Loucy (cell line): ENCODE results near the gene HBQ1.
A peak's percentile ranks its signal among the peaks of the same experiment; 100 is the strongest.

Experiments used
- H2AFZ ChIP-seq: fragments of 200-600 bp; sonication (generic); 2 replicates; pipeline ENCODE4 v1.6.0; 2016; ENCODE audit warnings: antibody characterized with exemption, mild to moderate bottlenecking, low read length, moderate library complexity
- H3F3A ChIP-seq: fragments of 200-600 bp; 2 replicates; pipeline ENCODE4 v1.6.0; 2016; ENCODE audit warnings: antibody characterized with exemption, low read depth, mild to moderate bottlenecking
- H3K27me3 ChIP-seq: fragments of 200-600 bp; sonication (generic); 2 replicates; pipeline ENCODE4 v1.6.1; 2014; ENCODE audit warnings: low read length, mild to moderate bottlenecking; ENCODE audit not compliant: insufficient read depth, poor library complexity, severe bottlenecking
- H3K36me3 ChIP-seq: fragments of 200-600 bp; sonication (generic); 2 replicates; pipeline ENCODE4 v1.6.1; 2016; ENCODE audit warnings: low read length; ENCODE audit not compliant: insufficient read depth
- H3K4me1 ChIP-seq: fragments of 200-600 bp; sonication (generic); 2 replicates; pipeline ENCODE4 v1.5.1; 2014; ENCODE audit warnings: low read length, mild to moderate bottlenecking; ENCODE audit not compliant: insufficient read depth, poor library complexity, severe bottlenecking
- H3K4me2 ChIP-seq: fragments of 200-600 bp; sonication (generic); 2 replicates; pipeline ENCODE4 v1.6.0; 2014; ENCODE audit warnings: antibody characterized with exemption, low read length, low read depth, mild to moderate bottlenecking; ENCODE audit not compliant: poor library complexity, severe bottlenecking
- H3K4me3 ChIP-seq: fragments of 200-600 bp; sonication (generic); 2 replicates; pipeline ENCODE4 v1.5.1; 2014; ENCODE audit warnings: low read length, mild to moderate bottlenecking, mixed read lengths; ENCODE audit not compliant: poor library complexity, severe bottlenecking
- H3K79me2 ChIP-seq: fragments of 200-600 bp; sonication (generic); 2 replicates; pipeline ENCODE4 v1.6.1; 2014; ENCODE audit warnings: low read length; ENCODE audit not compliant: insufficient read depth
- H3K9ac ChIP-seq: fragments of 200-600 bp; sonication (generic); 2 replicates; pipeline ENCODE4 v1.6.0; 2014; ENCODE audit warnings: mild to moderate bottlenecking, low read depth, low read length, moderate library complexity; ENCODE audit not compliant: poor library complexity, severe bottlenecking
- H3K9me2 ChIP-seq: fragments of 200-600 bp; sonication (generic); replicated peaks from 2 replicates; pipeline ENCODE4 v1.6.1; 2016; ENCODE audit warnings: low read depth, low read length, mixed read lengths
- H3K9me3 ChIP-seq: fragments of 200-600 bp; sonication (generic); 2 replicates; pipeline ENCODE4 v1.6.1; 2014; ENCODE audit warnings: mild to moderate bottlenecking, antibody characterized with exemption, low read length, low read depth; ENCODE audit not compliant: insufficient read depth
- H4K20me1 ChIP-seq: fragments of 200-600 bp; sonication (generic); 2 replicates; pipeline ENCODE4 v1.6.0; 2014; ENCODE audit warnings: antibody characterized with exemption, low read length, mild to moderate bottlenecking; ENCODE audit not compliant: insufficient read depth, poor library complexity, severe bottlenecking
- CTCF ChIP-seq: fragments of 200-600 bp; sonication (generic); conservative IDR thresholded peaks from 2 replicates; pipeline ENCODE4 v1.5.1; 2014; ENCODE audit warnings: mild to moderate bottlenecking, antibody characterized with exemption, low read length
- EZH2phosphoT487 ChIP-seq: fragments of 200-600 bp; IDR thresholded peaks from 2 replicates; pipeline ENCODE4 v1.6.1; 2018; ENCODE audit warnings: antibody characterized with exemption, mild to moderate bottlenecking, moderate library complexity, borderline replicate concordance

HBQ1 gene

GRCh38 chr16:188674-189073 lies 8.4 kb downstream of the HBQ1 start:
- Histone ChIP-seq H3K4me1 (no peaks in the 10 kb centered on the region), H3K36me3 (peaks cover 27% of the 10 kb centered on the region; the same call in 1 of the 2 replicates), H3K9me3 (no peaks in the 10 kb centered on the region), H3K9me2 (no peaks in the 10 kb centered on the region), H3F3A (no peaks in the 10 kb centered on the region), H3K79me2 (no peaks in the 10 kb centered on the region), H3K27me3 (no peaks in the 10 kb centered on the region), H3K4me2 (no peak overlapping the region), H4K20me1 (no peaks in the 10 kb centered on the region), H3K9ac (no peak overlapping the region), H2AFZ (no peak overlapping the region), H3K4me3 (no peak overlapping the region)
- TF ChIP-seq EZH2phosphoT487 = no peak
- TF ChIP-seq CTCF = peak; percentile 51

- no peaks in the 10 kb centered on the region for H3K9me3 ChIP-seq
- H4K20me1 ChIP-seq = no peaks in the 10 kb centered on the region
- H3K79me2 ChIP-seq = no peaks in the 10 kb centered on the region
- H3K9me2 ChIP-seq = no peaks in the 10 kb centered on the region
- no peak overlapping the region for H3K9ac ChIP-seq
- H3K36me3 ChIP-seq = peaks cover 34% of the 10 kb centered on the region; the same call in 1 of the 2 replicates
- H3K4me1 ChIP-seq = no peaks in the 10 kb centered on the region
- no peak overlapping the region for H2AFZ ChIP-seq
- H3K4me3 ChIP-seq = no peak overlapping the region
- no peaks in the 10 kb centered on the region for H3K27me3 ChIP-seq
- no peaks in the 10 kb centered on the region for H3F3A ChIP-seq
- TF ChIP-seq CTCF (no peak), EZH2phosphoT487 (no peak)
- H3K4me2 ChIP-seq = no peak overlapping the region
Measured at GRCh38 chr16:189604-190186, 9.4 kb downstream of the HBQ1 start.

DNA sequence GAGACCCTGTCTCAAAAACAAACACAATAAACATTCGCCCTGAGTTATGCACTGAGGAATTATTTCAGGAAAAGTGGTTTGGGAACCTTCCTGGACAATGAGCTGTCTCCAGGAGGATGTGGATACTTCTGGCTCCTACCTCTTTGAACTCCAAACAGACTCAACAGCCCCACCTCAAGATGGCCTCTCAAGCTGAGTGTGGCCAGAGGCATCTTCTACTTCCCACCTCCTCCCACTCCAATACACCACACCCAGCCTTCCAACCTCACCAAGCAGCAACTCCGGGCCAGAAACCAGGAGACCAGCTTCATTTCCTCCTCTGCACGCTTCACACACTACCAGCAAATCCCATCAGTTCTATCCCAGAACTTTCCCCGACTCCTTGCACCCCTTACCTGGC lies 11.6 kb downstream of the HBQ1 start:
- H3K9me2 ChIP-seq = no peaks in the 10 kb centered on the region
- H3K27me3 ChIP-seq = no peaks in the 10 kb centered on the region
- no peaks in the 10 kb centered on the region for H3F3A ChIP-seq
- no peaks in the 10 kb centered on the region for H3K9me3 ChIP-seq
- no peaks in the 10 kb centered on the region for H3K4me1 ChIP-seq
- H4K20me1 ChIP-seq = no peaks in the 10 kb centered on the region
- TF ChIP-seq CTCF (no peak), EZH2phosphoT487 (no peak)
- no peak overlapping the region for H3K4me3 ChIP-seq
- no peak overlapping the region for H3K4me2 ChIP-seq
- H3K79me2 ChIP-seq = no peaks in the 10 kb centered on the region
- H3K9ac ChIP-seq = no peak overlapping the region
- peaks cover 45% of the 10 kb centered on the region; the same call in 1 of the 2 replicates for H3K36me3 ChIP-seq
- H2AFZ ChIP-seq = no peak overlapping the region
